Colon (tissue), 2 donors: ENCODE data around the gene GRIK5.

Experiments used
- FAIRE-seq: peaks from 2 replicates; lab custom pipeline; 2012; peaks lifted over from hg19 to GRCh38; lab: Jason Lieb, UNC
- donor health status: control.
- donor health status: control.

Gene GRIK5

DNA sequence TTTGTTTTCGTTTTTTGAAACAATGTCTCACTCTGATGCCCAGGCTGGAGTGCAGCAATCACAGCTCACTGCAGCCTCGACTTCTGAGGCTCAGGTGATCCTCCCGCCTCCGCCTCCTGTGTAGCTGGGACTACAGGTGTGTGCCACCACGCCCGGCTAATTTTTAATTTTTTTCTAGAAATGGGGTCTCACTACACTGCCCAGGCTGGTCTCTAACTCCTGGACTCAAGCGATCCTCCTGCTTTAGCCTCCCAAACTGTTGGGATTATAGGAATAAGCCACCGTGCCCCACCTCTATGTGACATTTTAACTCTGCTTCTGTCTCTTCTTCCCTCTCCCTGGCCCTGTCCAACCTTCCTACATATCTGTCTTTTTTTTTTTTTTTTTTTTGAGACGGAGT lies 81.1 kb downstream of the GRIK5 start:
- no peak for FAIRE-seq

DNA sequence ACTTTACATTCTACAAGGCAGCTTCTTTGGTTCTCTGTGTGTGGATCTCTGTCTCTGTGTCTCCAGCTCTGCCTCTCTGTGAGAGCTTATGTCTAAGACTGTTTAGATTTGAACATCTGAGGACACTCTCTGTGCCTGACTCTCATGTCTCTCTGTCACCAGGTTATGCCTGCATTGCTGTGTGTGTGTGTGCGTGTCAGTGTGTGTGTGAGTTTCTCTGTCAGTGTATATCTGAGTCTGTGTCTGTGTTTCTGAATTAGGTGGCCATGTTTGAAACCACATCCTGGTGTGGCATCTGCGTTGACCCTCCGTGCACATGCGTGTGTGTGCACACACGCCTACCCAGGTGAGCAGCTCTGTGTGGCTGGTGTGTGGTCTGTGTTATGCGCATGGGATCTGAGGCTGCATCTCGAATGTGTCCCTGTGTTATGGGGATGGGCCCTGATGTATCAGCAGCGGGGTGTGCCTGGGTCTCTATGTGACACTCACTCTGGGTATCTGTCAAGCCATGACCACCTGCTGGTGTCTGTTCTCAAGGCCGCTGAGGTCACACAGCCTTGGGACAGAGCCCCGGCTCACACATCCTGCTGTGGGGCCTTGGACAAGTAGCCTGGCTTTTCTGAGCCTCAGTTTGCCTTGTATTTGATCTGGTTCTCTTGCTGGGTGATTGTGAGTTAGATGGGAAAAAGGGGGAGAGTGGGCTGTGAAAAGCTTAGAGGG lies 82.7 kb downstream of the GRIK5 start:
- FAIRE-seq = no peak

DNA sequence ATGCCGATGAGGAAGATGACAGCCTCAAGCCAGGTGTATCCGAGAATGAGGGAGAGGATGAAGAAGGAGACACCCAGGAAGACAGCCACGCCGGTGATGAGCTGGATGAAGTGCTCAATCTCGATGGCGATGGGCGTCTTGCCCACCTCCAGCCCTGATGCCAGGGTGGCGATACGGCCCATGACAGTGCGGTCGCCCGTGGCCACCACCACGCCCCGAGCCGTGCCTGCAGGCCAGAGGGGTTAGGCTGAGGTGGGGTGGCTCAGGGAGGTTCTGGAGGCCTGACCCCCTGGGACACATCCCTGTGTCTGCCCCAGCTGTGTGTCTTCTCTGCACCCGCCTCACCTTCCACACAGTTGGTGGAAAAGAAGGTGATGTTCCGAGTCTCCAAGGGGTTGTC lies 85.0 kb downstream of the GRIK5 start:
- no peak for FAIRE-seq

DNA sequence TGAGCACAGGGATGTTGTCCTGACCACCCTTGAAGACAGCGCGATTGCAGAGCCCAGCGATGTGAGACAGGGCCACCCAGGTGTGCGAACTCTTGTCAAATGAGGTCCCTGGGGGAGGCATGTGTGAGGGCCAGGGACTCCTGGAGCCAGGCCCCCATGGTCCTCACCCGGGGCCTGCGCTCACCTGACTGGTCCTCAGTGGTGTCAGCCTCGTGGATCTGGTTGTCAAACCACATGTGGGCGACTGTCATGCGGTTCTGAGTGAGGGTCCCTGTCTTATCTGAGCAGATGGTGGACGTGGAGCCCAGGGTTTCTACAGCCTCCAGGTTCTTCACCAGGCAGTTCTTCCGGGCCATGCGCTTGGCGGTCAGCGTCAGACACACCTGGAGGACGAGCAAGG lies 88.3 kb downstream of the GRIK5 start:
- FAIRE-seq = no peak

DNA sequence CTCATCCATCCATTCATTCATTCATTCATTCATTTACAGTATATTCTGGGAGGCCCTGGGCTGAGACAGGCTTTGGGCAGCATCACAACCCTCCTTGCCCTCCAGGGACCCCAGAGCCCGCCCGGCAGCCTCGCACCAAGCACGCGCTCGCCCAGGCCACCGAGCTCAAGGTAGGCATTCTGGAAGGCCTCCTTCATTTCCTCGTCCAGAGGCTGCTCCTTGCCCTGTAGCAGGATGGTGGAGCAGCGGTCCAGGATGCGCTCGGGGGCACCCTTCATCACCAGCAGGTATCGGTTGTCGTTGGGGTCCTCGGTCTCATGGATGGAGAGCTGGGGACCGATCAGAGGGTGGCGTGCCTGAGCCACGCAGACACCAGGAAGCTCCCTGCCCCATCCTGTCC lies 91.5 kb downstream of the GRIK5 start:
- no peak for FAIRE-seq

DNA sequence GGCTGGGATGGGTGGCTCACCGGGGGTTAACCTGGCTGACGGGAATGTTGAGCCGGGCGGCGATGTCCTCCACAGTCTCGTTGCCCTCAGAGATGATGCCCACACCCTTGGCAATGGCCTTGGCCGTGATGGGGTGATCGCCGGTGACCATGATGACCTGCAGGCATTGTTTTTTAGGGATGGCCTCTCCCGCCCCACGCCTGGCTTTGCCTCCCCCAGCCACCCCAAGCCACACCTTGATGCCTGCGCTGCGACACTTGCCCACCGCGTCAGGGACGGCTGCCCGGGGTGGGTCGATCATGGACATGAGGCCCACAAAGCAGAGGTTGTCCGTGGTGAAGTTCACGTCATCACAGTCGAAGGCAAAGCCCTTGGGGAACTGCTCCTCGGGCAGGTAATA lies 92.1 kb downstream of the GRIK5 start:
- no peak for FAIRE-seq

DNA sequence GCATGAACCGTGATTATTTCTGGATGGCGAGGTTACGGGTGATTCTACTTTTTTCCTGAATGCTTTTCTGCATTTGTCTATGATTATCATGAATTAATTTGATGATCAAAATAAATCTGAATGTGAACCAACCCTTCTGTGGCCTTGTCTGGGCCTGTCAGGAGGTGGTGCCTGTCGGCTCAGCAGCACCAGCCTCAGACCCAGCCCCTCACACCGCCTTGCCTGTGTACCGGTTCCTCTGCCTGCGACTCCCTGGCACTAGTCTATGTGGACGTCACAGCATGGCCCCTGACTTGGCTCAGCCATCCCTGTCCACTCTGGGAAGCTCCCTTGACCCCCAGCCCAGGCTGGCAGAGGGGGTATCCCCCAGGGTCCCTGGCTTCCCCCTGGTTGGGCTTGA lies 95.4 kb downstream of the GRIK5 start:
- FAIRE-seq = no peak

DNA sequence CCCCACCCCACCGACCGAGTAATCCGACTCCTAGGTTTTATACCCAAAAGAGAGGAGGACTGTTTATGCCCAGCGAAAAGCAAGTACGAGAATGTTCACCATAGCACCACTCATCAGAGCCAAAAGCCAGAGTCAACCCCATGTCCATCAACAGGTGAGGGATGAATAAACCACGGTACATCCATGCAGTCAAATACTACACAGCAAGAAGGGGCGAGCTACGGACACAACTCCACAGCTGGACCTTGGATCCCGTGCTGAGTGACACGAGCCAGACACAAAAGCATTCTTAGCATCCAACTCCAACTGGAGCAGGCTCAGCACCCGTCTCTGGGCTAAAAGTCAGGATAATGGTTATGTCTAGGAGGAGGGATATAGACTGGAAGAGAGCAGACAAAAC lies 98.6 kb downstream of the GRIK5 start:
- no peak for FAIRE-seq

DNA sequence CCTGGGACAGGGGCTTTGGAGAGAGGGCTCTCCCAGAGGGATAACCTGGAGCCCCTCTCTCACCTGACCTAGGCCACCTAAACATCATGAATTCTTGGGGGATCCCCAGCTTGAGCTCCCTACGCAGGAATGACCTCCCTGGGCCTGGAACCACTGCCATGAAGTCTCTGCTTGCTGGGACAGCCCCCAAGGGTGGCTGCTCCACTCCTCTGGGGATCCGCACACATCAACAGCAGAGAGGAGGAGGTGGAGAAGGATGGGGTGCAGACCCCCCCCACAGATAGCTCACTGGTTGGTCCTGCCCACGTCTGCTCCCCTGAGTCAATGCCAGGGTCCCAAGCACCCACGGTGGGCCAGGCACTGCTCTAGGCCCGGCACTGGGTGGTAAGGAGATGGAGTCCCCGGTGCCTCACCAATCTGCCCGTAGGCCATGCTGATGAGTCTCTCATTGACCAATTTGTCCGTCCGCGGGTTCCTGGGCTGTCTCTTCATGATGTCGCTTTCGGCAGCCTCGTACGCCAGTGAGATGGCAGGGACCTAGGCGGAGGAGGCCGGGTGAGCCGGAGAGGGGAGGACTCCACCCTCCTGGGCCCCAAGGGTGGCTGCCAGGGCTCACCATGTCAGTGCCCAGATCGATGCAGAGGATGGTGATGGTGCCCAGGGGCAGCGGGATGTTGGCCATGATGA lies 100.1 kb downstream of the GRIK5 start:
- FAIRE-seq = no peak

DNA sequence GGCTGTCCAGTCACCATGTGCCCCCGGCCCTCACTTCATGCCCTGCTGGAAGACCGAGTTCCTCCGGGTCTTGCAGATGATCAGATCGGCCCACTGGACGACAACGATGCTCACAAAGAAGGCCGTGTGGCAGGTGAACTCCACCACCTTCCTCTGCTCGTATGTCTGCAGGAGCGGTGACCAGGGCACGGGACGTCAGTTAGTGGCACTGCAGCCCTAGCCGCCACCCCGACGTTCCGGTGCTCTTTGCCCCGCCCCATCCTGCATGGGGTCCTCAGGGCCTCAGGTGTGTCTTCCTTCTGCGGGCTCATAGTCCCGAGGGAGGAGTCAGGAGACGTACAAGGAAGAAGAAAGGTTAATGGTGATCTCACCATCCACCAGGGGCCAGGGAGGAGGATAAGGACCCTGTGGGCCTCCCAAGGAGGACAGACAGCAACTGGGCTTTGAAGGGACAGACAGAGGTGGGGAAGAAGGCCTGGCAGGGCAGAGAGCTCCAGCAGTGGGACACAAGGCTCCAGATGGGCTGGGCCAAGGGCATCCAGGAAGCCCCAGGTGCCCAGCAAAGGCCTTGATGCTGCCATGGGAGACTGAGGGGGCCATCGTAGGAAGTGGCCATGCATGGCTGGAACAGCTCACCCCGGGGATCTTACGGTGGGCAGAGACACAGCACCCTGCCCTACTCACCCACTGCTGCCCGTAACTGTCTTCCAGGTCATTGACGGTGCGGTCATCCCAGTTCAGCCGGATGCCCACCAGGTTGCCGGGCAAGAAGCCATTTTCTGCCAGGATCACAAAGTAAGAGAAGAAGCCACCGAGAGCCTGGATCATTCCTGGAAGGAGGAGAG lies 101.0 kb downstream of the GRIK5 start:
- no peak for FAIRE-seq

DNA sequence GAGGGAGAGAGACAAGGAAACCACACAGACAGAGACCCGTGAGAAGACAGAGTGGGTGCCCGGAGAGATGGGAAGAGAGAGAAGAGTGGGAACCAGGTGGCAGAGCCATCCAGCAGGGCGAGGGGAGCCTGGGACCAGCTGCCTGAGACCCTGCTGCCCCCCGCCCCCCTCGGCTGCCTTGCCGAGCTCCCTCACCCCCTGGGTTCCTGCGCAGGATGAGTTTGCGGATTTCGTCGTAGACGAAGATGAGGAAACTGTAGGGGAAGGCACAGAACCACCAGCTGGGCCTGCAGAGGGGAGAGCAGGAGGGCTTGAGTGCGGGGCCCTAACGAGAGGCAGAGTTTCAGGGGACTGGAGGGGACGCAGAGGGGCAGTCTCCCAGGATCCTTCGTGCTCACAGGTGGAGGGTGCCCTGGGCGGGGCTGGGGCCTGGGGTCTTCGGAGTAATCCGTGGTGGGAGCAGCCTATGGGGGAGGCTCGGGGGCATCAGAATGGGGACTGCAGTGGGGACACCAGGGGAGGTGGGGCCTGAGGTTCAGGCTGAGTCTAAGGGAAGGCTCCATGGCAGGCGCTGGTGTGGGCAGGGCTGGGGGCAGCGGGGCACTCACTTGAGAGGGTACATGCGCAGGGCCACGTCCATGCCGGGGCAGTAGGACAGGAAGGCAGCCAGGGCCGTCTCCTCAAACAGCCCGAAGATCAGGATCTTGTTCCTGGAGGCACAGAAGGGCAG lies 102.8 kb downstream of the GRIK5 start:
- FAIRE-seq = no peak

DNA sequence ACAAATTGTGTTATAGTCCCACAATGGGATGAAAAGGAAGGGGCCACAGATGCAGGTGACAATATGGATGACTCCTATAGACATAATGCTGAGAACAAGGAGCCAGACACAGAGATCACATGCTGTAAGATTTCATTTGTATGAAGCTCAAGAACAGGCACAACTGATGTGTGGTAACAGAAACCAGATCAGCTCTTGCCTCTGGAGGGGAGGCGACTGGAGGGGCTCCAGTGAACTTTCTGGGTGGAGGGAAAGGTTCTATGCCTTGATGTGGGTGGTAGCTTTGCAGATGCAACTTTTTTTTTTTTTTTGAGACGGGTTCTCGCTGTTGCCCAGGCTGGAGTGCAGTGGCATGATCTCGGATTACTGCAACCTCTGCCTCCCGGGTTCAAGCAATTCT lies 104.9 kb downstream of the GRIK5 start:
- no peak for FAIRE-seq

DNA sequence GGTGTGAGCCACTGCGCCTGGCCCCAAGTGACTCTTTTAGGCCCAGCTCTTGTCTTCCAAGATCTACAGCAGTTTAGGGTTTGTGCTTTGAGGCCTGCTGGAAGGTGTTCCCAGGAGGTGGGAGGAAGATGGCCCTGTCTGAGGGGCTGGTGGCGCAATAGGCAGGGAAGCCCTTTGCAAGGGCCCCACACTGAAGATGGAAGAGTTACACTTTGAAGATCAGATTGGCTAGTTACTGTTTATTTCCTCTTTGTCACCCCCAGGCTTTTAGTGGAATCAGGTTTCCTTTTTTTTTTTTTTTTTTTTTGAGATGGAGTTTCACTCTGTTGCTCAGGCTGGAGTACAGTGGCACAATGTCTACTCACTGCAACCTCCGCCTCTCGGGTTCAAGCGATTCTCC lies 109.0 kb downstream of the GRIK5 start:
- no peak for FAIRE-seq

DNA sequence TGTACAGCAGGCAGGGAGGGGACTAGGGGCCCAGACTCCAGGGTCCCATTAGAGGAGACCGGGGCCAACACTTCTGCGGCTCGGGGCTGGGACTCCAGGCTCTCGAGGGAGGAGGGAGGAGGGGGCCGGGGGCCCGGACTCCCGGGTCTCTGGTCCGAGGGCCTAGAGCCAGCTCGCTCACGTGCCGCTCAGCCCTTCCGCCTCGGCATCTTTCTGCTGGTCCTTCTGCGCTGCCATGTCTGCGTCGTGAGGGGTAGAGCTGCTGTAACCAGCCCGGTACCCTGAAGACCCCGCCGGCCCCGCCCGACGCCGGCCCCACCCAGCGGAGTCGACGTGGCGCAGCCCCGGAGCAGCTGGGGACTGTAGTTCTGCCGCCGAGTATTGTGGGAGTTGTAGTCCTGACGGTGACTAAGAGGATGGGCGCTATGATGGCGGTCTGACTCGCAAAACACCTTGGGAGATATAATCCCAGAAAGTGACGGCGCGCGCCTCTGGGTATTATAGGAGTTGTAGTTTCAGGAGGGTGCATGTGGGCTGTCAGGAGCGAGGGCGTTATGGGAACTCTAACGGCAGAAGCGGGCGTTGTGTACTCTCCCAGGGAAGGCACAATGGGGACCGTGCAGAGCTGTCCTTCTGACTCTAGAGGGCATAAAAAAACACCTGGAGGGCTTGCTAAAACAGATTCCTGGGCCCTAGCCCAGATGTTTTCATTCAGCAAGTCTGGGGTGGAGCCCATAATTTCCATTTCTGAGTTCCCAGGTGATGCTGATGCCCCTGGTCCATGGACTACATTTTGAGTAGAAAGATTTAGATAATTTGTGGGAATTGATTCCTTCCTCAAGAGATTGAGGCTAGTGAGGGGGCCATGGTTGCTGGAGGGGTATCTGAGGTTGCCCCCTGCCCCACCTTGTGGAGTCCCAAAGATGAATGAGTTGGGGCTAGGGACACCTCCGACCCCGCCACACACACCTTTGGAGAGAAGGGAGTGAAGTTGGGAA lies 110.7 kb downstream of the GRIK5 start, which contains the start of gene RABAC1:
TSS of gene RABAC1 (minus strand) at position 266 of the 998 bp plus-strand sequence. CDS start at position 237, 29 bp downstream.
- no peak for FAIRE-seq

DNA sequence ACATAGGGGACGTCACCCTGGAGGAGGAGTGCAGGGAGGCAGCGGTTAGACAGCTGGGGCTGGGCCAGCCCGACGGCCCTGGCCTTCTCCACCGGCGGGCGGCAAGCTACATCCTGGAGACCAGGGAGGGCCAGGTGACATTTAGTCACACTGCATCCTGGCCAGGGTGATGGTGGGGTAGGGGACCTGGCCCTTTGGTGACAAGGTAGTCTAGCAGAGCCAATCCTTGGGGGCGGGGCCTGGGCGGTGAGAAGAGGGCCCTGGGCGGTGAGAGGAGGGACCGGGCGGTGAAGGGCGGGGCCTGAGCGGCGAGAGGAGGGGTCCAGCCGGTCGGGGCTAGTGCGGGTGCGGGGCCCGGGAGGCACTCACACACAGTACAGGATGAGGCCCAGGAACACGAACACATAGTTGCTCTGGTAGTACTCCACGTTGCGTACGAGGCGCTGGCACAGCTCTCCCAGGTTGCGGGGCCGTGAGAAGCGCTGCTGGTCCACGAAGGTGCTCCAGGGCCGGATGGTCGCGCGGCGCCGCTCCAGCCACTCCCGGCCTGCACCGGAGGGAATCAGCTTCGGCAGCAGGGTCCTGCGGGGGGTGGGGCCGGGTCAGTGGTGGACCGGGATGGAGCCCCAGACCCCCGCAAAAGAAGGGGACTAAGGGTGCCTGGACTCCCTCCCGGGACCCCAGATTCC lies 111.5 kb downstream of the GRIK5 start:
- no peak for FAIRE-seq

DNA sequence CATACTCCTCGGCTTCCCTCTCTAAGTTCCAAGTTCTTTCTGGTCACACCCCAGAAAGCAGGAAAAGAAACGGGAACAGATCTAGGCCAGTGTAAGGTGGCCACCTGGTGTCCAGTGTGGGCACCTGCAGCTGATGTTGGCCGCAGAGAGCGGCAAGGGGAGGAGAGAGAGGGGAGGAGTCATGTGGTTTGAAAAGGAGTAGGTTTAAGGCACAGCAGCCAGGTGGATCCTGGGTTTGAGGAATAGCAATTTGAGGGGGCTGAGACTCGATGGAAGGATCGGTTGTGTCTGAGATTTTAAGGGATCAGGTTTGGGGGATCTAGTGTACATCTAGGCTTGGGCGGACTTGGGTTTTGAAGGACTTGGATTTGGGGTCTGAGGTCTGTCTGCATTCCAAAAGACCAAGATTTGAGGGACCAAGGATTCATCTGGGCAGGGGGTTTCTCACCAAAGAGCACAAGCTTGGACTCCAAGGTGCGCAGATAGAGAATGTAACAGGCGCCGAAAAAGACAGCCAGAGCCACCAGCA lies 112.1 kb downstream of the GRIK5 start:
- no peak for FAIRE-seq

DNA sequence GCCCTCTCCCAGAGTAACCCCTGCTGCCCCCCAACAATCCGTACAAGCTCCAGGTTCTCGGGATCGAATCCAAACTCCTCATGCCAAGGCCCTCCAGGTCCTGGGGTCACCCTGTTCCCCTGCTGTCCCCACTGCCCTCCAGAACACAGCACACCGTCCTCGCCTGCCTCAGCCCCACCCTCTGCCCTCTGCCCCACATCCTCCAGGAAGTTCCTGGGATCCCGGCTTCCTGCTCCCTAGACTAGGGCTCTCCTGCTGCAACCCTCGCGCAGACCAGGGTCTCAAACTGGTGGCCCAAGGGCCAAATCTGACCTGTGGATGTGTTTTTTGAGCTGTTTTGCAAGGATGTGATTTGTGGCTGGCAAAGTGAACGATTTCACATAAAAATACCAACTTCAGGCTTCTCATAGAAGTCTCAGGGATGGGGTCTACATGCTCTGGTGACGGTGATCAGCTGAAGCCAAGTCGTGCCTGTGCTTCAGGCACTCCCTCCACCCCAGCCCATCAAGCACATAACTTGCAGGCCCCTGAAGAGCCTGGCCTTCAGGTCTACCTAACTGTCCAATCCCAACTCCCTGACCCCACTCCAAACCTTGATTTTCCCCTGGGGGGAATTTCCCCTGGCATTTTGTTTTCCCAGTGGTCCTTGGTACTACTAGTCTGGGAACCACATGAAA lies 112.7 kb downstream of the GRIK5 start:
- FAIRE-seq = no peak

DNA sequence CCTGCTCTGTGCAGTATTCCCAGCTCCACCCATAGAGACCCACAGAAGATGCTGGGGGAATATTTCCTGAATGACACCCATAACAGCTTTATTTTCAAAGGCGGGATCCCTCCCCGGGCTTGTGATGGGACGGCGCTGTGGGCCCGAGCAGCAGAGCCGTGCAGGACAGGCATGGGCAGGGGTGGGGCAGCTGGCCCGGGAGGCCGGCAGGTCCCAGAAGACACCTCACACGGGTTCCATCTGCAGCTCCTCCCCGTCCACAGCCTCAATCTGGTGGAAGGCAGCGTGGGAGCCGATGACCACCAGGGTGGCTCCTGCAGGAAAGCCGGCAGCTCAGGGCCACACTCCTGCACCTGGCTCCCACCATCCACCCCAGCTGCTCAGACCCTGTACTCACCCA lies 113.4 kb downstream of the GRIK5 start:
- no peak for FAIRE-seq

DNA sequence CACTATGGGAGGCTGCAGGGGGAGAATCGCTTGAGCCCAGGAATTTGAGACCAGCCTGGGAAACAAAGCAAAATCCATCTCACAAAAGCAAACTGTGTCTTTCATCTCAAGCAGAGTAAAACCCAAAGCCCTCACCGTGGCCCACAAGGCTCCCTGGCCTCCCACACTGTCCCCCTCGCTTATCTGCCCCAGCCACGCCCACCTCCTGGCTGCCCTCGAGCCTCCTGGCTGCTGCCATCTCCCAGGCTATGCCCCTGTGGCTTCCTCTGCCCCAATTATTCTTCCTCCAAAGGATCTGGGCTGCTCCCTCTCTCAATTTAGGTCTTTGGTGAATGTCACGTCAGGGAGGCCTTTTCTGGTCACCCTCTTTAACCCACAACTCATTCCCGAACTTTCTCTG lies 114.5 kb downstream of the GRIK5 start:
- FAIRE-seq = no peak
